Trophoblast cell (in vitro differentiated cells and primary cell): ENCODE results near the gene PLEKHG5.

ENCODE experiments used
- DNase-seq, 2 donors: peaks; one replicate each; pipeline ENCODE4 v3.0.0-alpha.2; 2016
- H2AFZ ChIP-seq: 2 replicates; pipeline ENCODE4 v1.6.1; 2013; ENCODE audit warnings: low read length, moderate library complexity, mild to moderate bottlenecking; ENCODE audit not compliant: insufficient read depth, poor library complexity
- H2AK5ac ChIP-seq: 2 replicates; pipeline ENCODE4 v1.6.1; 2013; ENCODE audit warnings: mild to moderate bottlenecking, low read length
- H2BK120ac ChIP-seq: 2 replicates; pipeline ENCODE4 v1.6.1; 2013; ENCODE audit warnings: low read length, mild to moderate bottlenecking, moderate library complexity; ENCODE audit not compliant: insufficient read depth, poor library complexity
- H2BK12ac ChIP-seq: 2 replicates; pipeline ENCODE4 v1.6.1; 2013; ENCODE audit warnings: mild to moderate bottlenecking, low read length, moderate library complexity
- H2BK5ac ChIP-seq: 2 replicates; pipeline ENCODE4 v1.6.1; 2013; ENCODE audit warnings: low read length, low read depth, moderate library complexity, mild to moderate bottlenecking; ENCODE audit not compliant: poor library complexity
- H3K14ac ChIP-seq: 2 replicates; pipeline ENCODE4 v1.6.1; 2013; ENCODE audit warnings: mild to moderate bottlenecking, low read length
- H3K18ac ChIP-seq: 2 replicates; pipeline ENCODE4 v1.6.1; 2013; ENCODE audit warnings: mild to moderate bottlenecking, low read length
- H3K23ac ChIP-seq: 2 replicates; pipeline ENCODE4 v1.6.1; 2013; ENCODE audit warnings: low read length
- H3K27ac ChIP-seq: 2 replicates; pipeline ENCODE4 v1.5.1; 2013; ENCODE audit warnings: low read depth, mild to moderate bottlenecking, inconsistent platforms, low read length, moderate library complexity
- H3K27me3 ChIP-seq: 2 replicates; pipeline ENCODE4 v1.6.1; 2013; ENCODE audit warnings: inconsistent platforms, mild to moderate bottlenecking, low read length, moderate library complexity; ENCODE audit not compliant: insufficient read depth
- H3K36me3 ChIP-seq, 2 experiments: 1 replicate in 1 of 2; 2 replicates in 1 of 2; pipeline ENCODE4 v1.6.1; 2013; ENCODE audit warnings: low read length in 2 of 2, mild to moderate bottlenecking in 2 of 2, moderate library complexity in 1 of 2; ENCODE audit not compliant: insufficient read depth in 2 of 2, control insufficient read depth in 1 of 2
- H3K4ac ChIP-seq: 2 replicates; pipeline ENCODE4 v1.6.1; 2013; ENCODE audit warnings: low read depth, mild to moderate bottlenecking, low read length, moderate library complexity
- H3K4me1 ChIP-seq, 2 experiments: 1 replicate in 1 of 2; 2 replicates in 1 of 2; pipeline ENCODE4 v1.6.1; 2013; ENCODE audit warnings: low read length in 2 of 2, mild to moderate bottlenecking in 2 of 2, moderate library complexity in 1 of 2; ENCODE audit not compliant: insufficient read depth in 2 of 2, control insufficient read depth in 1 of 2
- H3K4me2 ChIP-seq: 2 replicates; pipeline ENCODE4 v1.6.1; 2013; ENCODE audit warnings: inconsistent platforms, mild to moderate bottlenecking, low read length, moderate library complexity
- H3K4me3 ChIP-seq: 2 replicates; pipeline ENCODE4 v1.5.1; 2013; ENCODE audit warnings: mild to moderate bottlenecking, low read depth, low read length, inconsistent platforms
- H3K79me1 ChIP-seq: one replicate; pipeline ENCODE4 v1.6.1; 2013; ENCODE audit warnings: low read length
- H3K79me2 ChIP-seq: 2 replicates; pipeline ENCODE4 v1.6.1; 2013; ENCODE audit warnings: low read length, mild to moderate bottlenecking; ENCODE audit not compliant: control insufficient read depth, insufficient read depth, poor library complexity
- H3K9ac ChIP-seq: 2 replicates; pipeline ENCODE4 v1.6.1; 2013; ENCODE audit warnings: mild to moderate bottlenecking, low read length
- H3K9me3 ChIP-seq: 2 replicates; pipeline ENCODE4 v1.6.1; 2013; ENCODE audit warnings: low read depth, mild to moderate bottlenecking, control low read depth, inconsistent platforms, low read length; ENCODE audit not compliant: insufficient read depth
- H4K12ac ChIP-seq: 2 replicates; pipeline ENCODE4 v1.6.1; 2013; ENCODE audit warnings: low read depth, mild to moderate bottlenecking, low read length, moderate library complexity
- H4K8ac ChIP-seq: 2 replicates; pipeline ENCODE4 v1.6.1; 2013; ENCODE audit warnings: low read depth, mild to moderate bottlenecking, low read length, moderate library complexity
- H4K91ac ChIP-seq: one replicate; pipeline ENCODE4 v1.6.1; 2013; ENCODE audit warnings: low read depth, mild to moderate bottlenecking, low read length, moderate library complexity
- WGBS: extraction: QIAGEN DNeasy Blood & Tissue Kit; methylation state at CpG from one replicate; pipeline ENCODE4 v1.1.7; 2013; ENCODE audit warnings: missing lambda C conversion rate; ENCODE audit not compliant: insufficient read length, insufficient coverage; ENCODE audit errors: extremely low coverage; 5-methylcytosine and 5-hydroxymethylcytosine counted together

Gene PLEKHG5

GRCh38 chr1:6426972-6427350 is 64.5 kb downstream of the PLEKHG5 start:
- no peak overlapping the region for H2BK12ac ChIP-seq
- H3K14ac ChIP-seq: no peak overlapping the region
- H4K8ac ChIP-seq: no peak overlapping the region
- no peak overlapping the region for H2AK5ac ChIP-seq
- no peak overlapping the region for H3K4me3 ChIP-seq
- no peak overlapping the region for H2AFZ ChIP-seq
- no peak overlapping the region for H3K27ac ChIP-seq
- peaks cover 26% of the 10 kb centered on the region for H3K27me3 ChIP-seq
- H2BK120ac ChIP-seq: no peak overlapping the region
- no peak overlapping the region for H3K18ac ChIP-seq
- H2BK5ac ChIP-seq: no peak overlapping the region
- no peaks in the 10 kb centered on the region for H3K79me1 ChIP-seq
- H3K23ac ChIP-seq: no peak overlapping the region
- H3K9me3 ChIP-seq: peaks cover 7% of the 10 kb centered on the region
- no peak overlapping the region for H3K9ac ChIP-seq
- H3K4me1 ChIP-seq: peaks cover 2 to 8% of the 10 kb centered on the region in 2 experiments
- no CpG with 5 or more reads among the region's 10 CpGs for WGBS
- H4K12ac ChIP-seq: no peak overlapping the region
- no peak for DNase-seq
- no peak overlapping the region for H3K4me2 ChIP-seq
- H3K79me2 ChIP-seq: no peaks in the 10 kb centered on the region
- H3K36me3 ChIP-seq: no peaks in the 10 kb centered on the region
- H3K4ac ChIP-seq: no peak overlapping the region
- no peak overlapping the region for H4K91ac ChIP-seq

GRCh38 chr1:6426277-6426971 is 65.0 kb downstream of the PLEKHG5 start:
- H3K4me2 ChIP-seq: no peak overlapping the region
- no peak overlapping the region for H4K12ac ChIP-seq
- no peaks in the 10 kb centered on the region for H3K79me1 ChIP-seq
- peaks cover 7% of the 10 kb centered on the region for H3K9me3 ChIP-seq
- no peak overlapping the region for H3K23ac ChIP-seq
- no peak overlapping the region for H3K4ac ChIP-seq
- no peak overlapping the region for H2AFZ ChIP-seq
- no peak overlapping the region for H2BK12ac ChIP-seq
- no peak overlapping the region for H4K91ac ChIP-seq
- H3K36me3 ChIP-seq: no peaks in the 10 kb centered on the region
- H3K4me1 ChIP-seq: peaks cover 2 to 8% of the 10 kb centered on the region in 2 experiments
- no peak overlapping the region for H3K18ac ChIP-seq
- no peak overlapping the region for H3K14ac ChIP-seq
- no peak overlapping the region for H3K9ac ChIP-seq
- no peak overlapping the region for H3K27ac ChIP-seq
- no peak overlapping the region for H3K4me3 ChIP-seq
- H2BK120ac ChIP-seq: no peak overlapping the region
- no peak overlapping the region for H2AK5ac ChIP-seq
- peaks cover 30% of the 10 kb centered on the region for H3K27me3 ChIP-seq
- H3K79me2 ChIP-seq: no peaks in the 10 kb centered on the region
- no CpG with 5 or more reads among the region's 9 CpGs for WGBS
- no peak overlapping the region for H2BK5ac ChIP-seq
- no peak for DNase-seq
- no peak overlapping the region for H4K8ac ChIP-seq

- Histone ChIP-seq H3K4me1 (peaks cover 2 to 4% of the 10 kb centered on the region in 2 experiments), H4K91ac (no peak overlapping the region), H2BK12ac (no peak overlapping the region), H4K12ac (no peak overlapping the region), H2AK5ac (no peak overlapping the region), H2BK5ac (no peak overlapping the region), H3K14ac (no peak overlapping the region), H3K4ac (no peak overlapping the region), H3K27ac (no peak overlapping the region), H4K8ac (no peak overlapping the region), H3K9me3 (peaks cover 7% of the 10 kb centered on the region), H3K79me2 (no peaks in the 10 kb centered on the region), H3K9ac (no peak overlapping the region), H2AFZ (no peak overlapping the region), H3K36me3 (no peaks in the 10 kb centered on the region), H3K79me1 (no peaks in the 10 kb centered on the region), H3K18ac (no peak overlapping the region), H3K4me3 (no peak overlapping the region), H3K4me2 (no peak overlapping the region), H3K23ac (no peak overlapping the region), H3K27me3 (peaks cover 38% of the 10 kb centered on the region), H2BK120ac (no peak overlapping the region)
- no CpG with 5 or more reads among the region's 6 CpGs for WGBS
- DNase-seq: no peak
These were observed 65.8 kb downstream of the PLEKHG5 start for GRCh38 chr1:6425658-6426057.

DNA sequence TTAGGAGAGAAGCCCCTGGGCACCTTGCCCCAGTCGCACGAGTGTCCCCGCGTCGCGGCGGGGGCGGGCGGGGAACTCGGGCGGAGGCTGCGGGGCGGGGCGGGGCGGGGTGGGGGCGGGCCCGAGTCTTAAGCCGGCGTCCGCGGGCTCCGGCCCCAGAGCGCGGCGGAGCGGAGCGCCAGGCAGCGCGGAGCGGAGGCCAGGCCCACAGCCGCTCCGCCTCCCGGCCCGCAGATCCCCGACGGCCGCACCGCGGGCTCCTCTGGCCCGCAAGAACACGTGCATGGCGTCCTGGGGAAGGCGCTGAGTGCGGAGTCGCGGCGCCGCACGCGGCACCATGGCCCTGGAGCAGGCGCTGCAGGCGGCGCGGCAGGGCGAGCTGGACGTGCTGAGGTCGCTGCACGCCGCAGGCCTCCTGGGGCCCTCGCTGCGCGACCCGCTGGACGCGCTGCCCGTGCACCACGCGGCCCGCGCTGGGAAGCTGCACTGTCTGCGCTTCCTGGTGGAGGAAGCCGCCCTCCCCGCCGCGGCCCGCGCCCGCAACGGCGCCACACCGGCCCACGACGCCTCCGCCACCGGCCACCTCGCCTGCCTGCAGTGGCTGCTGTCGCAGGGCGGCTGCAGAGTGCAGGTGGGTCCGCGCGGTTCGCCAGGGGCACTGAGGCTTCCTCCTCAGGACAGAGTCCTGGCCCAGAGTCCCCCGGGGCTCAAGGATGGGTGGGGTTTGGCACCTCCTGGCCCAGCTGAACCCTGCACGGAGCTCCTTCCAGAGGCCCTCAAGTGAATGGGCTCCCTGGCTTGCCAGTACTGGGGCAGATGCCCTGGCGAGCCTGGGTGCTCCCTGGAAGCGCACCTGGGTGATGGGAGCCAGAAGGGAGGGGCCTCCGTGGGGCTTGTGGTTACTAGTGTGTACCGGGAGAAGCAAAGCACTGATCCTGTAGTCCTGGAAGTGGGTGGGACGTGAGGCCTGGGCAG is 66.6 kb downstream of the PLEKHG5 start, which contains the start of gene ESPN:
TSS of gene ESPN (plus strand) at position 158 of the 975 bp plus-strand sequence. CDS start at position 338, 180 bp downstream.
- Histone ChIP-seq H3K9ac (no peak within 1 kb of the TSS), H3K9me3 (peaks cover 7% of the 10 kb centered on the region), H3K27ac (no peak within 1 kb of the TSS), H3K4me3 (no peak within 1 kb of the TSS), H4K91ac (no peak within 1 kb of the TSS), H2BK5ac (no peak within 1 kb of the TSS), H2BK120ac (no peak within 1 kb of the TSS), H3K79me2 (no peaks in the 10 kb centered on the region), H3K14ac (no peak within 1 kb of the TSS), H2BK12ac (no peak within 1 kb of the TSS), H3K23ac (no peak within 1 kb of the TSS), H3K36me3 (no peaks in the 10 kb centered on the region), H2AFZ (peak within 1 kb of the TSS; percentile 25), H4K8ac (no peak within 1 kb of the TSS), H3K4me1 (peaks cover 2 to 8% of the 10 kb centered on the region in 2 experiments), H2AK5ac (no peak within 1 kb of the TSS), H4K12ac (no peak within 1 kb of the TSS), H3K4ac (no peak within 1 kb of the TSS), H3K4me2 (peak within 1 kb of the TSS; percentile 27), H3K27me3 (peaks cover 45% of the 10 kb centered on the region), H3K79me1 (no peaks in the 10 kb centered on the region), H3K18ac (no peak within 1 kb of the TSS)
- WGBS: no CpG with 5 or more reads among the region's 99 CpGs
- peak in 1 of 2 donors; percentile 44 for DNase-seq
